Activated CD8-positive, alpha-beta memory T cell treated with anti-CD3 and anti-CD28 coated beads for 1 hour (primary cell): ENCODE results near the gene OPN1MW.
A peak's percentile ranks its signal among the peaks of the same experiment; 100 is the strongest.
"Not testable (repeated sequence)": the region's sequence is repeated elsewhere in the genome, so short reads cannot be mapped to it uniquely, and the experiment has no call there.

Experiments
- DNase-seq, 2 donors: peaks; one replicate each; pipeline ENCODE4 v3.0.0-alpha.2; 2020; ENCODE audit warnings: low read depth in 1 of 2; ENCODE audit errors: extremely low read depth in 1 of 2

OPN1MW gene

GRCh38 chrX:154182296-154182695 lies at the start of gene OPN1MW:
Gene OPN1MW (plus strand): TSS chrX:154182596. CDS start chrX:154182678, 82 bp downstream.
- DNase-seq: not testable (repeated sequence)

GRCh38 chrX:154135458-154136229 lies 46.8 kb upstream of the OPN1MW start:
- DNase-seq: no peak

DNA sequence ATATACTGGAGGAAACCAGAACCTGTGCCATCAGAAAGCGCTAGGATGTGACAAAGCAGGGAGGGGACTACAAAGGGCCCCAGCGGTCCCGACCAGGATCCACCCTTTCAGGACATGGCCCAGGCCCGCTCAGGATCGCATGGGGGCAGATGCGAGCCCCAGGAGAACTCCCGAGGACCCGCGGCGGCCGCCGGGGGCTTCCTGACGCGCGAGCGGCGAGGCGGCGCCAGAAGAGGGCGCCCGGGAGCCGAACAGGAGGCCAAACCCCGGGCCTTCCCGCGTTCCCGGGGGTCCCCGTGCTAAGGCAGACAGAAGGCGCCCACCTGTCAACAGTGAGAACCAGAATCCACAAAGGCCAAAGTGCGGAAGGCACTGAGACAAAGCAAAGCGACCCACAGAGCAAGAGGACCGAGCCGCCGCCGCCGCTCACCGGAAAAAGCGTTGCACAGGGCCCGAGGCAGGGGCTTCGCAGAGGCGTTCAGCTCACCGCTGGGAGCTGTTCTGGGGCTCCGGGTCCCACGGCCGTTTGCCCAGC lies 45.7 kb upstream of the OPN1MW start:
- peak; percentile 27 to 47 for DNase-seq

- no peak for DNase-seq
These were observed 43.5 kb upstream of the OPN1MW start for GRCh38 chrX:154138857-154139256.

DNA sequence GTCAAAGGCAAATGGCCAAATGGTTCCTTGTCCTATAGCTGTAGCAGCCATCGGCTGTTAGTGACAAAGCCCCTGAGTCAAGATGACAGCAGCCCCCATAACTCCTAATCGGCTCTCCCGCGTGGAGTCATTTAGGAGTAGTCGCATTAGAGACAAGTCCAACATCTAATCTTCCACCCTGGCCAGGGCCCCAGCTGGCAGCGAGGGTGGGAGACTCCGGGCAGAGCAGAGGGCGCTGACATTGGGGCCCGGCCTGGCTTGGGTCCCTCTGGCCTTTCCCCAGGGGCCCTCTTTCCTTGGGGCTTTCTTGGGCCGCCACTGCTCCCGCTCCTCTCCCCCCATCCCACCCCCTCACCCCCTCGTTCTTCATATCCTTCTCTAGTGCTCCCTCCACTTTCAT lies 42.2 kb upstream of the OPN1MW start:
- DNase-seq: no peak

DNA sequence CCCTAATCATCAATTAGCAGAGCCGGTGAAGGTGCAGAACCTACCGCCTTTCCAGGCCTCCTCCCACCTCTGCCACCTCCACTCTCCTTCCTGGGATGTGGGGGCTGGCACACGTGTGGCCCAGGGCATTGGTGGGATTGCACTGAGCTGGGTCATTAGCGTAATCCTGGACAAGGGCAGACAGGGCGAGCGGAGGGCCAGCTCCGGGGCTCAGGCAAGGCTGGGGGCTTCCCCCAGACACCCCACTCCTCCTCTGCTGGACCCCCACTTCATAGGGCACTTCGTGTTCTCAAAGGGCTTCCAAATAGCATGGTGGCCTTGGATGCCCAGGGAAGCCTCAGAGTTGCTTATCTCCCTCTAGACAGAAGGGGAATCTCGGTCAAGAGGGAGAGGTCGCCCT lies 41.7 kb upstream of the OPN1MW start:
- DNase-seq: no peak

DNA sequence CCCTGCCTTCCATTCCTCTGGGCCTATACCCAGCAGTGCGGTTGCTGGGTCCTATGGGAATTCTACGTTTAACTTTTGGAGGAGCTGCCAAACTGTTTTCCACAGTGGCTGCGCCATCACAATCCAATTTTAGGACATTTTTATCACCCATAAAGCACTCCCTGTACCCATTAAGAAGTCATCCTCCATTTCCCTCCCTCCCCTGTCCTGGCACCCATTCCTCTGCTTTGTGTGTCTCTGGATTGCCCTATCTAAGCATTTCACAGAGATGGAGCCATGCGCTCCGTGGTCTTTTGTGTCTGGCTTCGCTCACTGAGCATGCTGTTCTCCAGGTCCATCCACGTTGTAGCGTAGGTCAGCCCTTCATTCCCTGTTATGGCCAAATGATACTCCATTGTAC lies 40.0 kb upstream of the OPN1MW start:
- DNase-seq: no peak

DNA sequence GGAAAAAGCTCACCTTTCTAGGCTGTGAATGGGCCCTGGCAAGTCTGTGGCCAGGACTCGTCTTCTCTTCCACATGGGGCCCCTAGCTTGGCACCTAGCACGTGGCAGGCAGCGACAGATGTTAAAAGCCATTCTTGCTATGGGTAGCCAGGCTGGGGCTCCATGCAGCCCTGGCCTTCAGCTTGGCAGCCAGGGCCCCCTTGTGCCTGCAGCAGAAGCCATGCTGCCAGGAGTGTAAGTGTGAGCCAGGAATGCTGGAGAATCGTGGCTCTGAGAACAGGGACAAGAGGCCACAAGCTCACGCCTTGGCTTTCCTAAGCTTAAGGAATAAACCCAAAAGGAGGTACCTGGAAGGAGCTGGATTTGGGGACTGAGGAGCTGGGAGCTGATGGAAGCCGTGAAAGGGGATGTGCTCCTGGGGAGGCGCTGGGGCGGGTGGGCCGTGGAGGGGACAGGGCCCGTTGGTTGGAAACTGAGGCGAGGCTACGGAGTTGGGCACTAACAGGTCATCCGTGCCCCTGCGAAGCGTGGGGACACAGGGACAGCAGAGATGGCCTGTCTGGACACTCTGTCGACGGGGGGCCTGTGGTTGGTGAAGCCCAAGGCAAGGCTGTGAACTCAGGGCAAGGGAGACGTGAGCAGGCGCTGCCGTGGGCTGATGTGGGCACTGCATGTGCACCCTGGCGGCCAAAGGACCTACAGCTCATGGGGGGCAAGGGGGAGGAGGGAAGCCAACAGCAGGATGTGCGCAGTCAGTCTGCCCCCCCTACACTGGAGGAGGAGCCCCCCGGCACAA lies 39.2 kb upstream of the OPN1MW start:
- no peak for DNase-seq

- not testable (repeated sequence) for DNase-seq
These were observed 38.4 kb upstream of the OPN1MW start, which contains the start of gene OPN1LW for GRCh38 chrX:154144010-154144409. Gene OPN1LW (plus strand): TSS chrX:154144243. CDS start chrX:154144284, 41 bp downstream.

DNA sequence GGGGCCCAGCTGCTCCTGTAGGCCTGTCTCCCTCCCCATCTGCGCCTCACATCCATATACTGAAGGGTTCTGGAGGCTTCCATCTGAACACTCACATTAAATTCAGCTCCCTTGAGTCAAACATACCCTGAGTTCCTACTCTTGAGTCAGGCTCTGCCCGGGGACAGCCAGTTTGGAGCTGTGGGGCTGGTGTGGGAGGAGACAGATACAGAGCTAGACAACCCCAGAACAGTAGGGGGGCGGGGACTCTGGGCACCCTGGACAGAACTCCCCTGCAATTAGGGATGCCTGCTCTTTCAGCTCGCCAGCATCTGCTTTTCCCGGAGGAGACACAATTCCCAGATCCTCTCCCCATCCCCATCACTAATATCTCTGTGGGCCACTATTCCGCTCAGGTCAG lies 31.4 kb upstream of the OPN1MW start:
- not testable (repeated sequence) for DNase-seq

GRCh38 chrX:154156221-154156620 lies 26.2 kb upstream of the OPN1MW start:
- DNase-seq: not testable (repeated sequence)

- not testable (repeated sequence) for DNase-seq
These were observed 25.2 kb upstream of the OPN1MW start for GRCh38 chrX:154157207-154157606.

GRCh38 chrX:154159345-154159744 lies 23.1 kb upstream of the OPN1MW start:
- DNase-seq: not testable (repeated sequence)

- DNase-seq: not testable (repeated sequence)
These were observed 17.5 kb upstream of the OPN1MW start for GRCh38 chrX:154164902-154165301.

GRCh38 chrX:154168384-154168783 lies 14.0 kb upstream of the OPN1MW start:
- not testable (repeated sequence) for DNase-seq

- DNase-seq: not testable (repeated sequence)
These were observed 9.9 kb upstream of the OPN1MW start for GRCh38 chrX:154172535-154172943.

- not testable (repeated sequence) for DNase-seq
These were observed 8.0 kb upstream of the OPN1MW start for GRCh38 chrX:154174356-154174755.

- DNase-seq: not testable (repeated sequence)
These were observed 1.4 kb downstream of the OPN1MW start for GRCh38 chrX:154183794-154184193.

DNA sequence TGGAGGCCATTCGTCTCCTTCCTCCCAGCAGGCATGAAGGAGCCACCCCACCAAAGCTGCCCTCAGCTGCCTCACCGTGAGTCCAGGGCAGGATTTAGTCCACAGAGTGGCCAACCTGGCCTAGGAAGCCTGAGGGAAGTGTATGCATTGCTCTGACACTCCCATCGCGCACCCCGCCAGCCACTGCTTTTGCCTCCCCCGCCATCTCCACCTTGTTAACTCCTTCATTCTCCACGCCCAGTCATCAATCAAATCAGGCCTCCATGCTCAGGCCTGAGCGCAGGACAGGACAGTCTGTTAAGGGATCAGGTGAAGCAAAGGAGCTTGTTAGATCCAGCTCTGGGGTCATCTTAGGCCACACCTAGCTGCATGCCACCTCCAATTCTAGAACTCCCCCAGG lies 10.4 kb downstream of the OPN1MW start:
- DNase-seq: not testable (repeated sequence)

- not testable (repeated sequence) for DNase-seq
These were observed 11.9 kb downstream of the OPN1MW start for GRCh38 chrX:154194316-154194715.

DNA sequence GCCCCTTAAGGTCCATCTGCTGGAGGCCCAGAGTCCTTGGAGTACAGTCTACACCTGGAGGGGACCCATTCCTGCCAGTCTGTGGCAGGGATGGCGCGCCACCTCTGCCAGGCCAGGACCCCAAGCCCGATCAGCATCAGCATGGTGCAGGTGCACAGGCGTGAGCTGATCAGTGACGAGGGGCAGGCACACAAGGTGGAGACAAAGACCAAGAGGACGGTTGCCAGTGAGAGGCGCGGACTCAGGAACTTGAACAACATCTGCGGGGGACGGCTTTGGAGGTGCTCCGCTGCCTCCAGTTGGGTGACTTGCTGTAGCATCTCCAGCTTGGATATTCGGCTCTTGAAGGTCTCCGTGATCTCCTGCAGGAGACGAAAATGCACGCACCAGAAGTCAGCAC lies 14.1 kb downstream of the OPN1MW start:
- DNase-seq: not testable (repeated sequence)
